Activated CD8-positive, alpha-beta memory T cell treated with anti-CD3 and anti-CD28 coated beads, Interleukin-2, amount 50 U/mL, for 24 hours (primary cell): ENCODE measurements around the gene ZNF574.
A peak's percentile ranks its signal among the peaks of the same experiment; 100 is the strongest.

Source experiments
- DNase-seq: peaks from one replicate; pipeline ENCODE4 v3.0.0-alpha.2; 2020; ENCODE audit errors: extremely low read depth

ZNF574 gene

DNA sequence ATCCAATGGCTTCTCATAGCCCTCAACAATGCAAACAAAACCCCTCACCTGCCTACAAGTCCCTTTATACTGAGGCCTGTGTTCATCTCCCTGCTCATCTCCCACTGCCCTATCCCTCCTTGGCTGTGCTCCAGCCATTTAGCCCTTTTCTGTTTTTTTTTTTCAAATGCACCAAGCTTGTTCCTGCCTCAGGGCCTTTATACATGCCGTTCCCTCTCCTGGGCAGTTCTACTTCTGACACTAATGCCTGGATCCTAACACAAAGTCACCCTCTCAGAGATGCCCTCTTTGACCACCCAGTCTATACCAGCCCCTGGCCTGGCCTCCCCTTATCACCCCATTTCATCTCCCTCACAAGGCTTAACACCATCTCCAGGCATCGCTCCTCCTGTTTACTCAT lies 26.9 kb downstream of the ZNF574 start:
- DNase-seq, result no peak

DNA sequence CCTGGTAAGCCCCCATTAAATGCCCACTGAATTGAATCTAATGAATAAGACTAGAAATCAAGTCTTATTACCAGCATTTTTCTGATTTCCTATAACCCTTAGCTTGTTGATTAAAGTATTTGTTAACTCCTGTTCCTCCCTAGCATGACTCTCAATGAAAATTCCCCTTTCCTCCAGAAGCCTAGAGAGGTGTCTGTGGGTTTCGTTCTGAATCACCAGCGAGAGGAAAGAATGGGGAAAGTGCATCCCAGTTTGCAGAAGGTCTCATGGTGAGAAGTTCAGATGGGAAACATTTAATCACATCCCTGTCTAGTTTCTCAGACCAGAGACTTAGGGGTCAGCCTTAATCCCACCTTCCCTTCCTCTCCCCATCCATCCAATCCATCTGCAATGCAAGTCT lies 29.4 kb downstream of the ZNF574 start:
- no peak for DNase-seq

DNA sequence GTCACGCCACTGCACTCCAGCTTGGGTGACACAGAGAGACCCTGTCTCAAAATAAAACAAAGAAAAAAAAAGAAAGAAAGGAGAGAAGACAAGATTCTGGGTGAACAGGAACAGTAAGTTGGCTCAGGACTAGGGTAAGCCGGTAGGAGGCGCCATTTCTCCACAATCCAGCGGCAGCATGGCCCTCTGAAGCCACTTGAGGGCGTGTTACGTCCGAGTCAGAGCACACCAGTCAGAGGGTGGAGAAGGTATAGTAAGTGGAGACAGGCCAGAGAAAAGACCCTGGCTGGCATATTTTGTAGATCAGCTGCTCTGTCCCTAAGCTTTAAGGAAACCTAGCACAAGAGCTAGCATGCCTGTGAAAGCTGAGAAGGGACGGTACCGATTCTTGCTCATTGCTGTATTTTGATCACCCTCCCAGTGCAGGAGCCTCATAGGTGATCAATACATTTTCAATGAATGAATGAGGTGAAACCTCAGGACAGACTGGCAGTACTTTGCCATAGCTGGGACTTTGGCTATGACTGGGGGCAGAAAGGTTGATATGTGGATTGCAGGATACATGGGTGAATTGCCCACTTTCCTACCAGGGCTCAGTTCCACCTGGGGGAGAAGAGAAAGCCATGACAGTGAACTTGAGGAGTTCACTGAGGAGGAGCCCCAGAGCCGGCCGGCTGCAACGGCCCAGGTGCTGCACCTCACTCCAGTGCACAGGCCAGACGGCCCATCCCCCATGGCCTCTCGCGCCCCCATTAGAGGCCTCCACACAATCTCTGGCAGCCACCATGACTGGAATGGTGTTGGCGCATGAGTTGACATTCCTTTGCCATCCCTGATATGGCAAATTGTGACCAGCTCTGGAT lies 32.8 kb downstream of the ZNF574 start:
- DNase-seq, result peak; percentile 73

GRCh38 chr19:42109896-42110295 lies 33.9 kb downstream of the ZNF574 start:
- no peak for DNase-seq

GRCh38 chr19:42110658-42111057 lies 34.7 kb downstream of the ZNF574 start:
- DNase-seq, result no peak

DNA sequence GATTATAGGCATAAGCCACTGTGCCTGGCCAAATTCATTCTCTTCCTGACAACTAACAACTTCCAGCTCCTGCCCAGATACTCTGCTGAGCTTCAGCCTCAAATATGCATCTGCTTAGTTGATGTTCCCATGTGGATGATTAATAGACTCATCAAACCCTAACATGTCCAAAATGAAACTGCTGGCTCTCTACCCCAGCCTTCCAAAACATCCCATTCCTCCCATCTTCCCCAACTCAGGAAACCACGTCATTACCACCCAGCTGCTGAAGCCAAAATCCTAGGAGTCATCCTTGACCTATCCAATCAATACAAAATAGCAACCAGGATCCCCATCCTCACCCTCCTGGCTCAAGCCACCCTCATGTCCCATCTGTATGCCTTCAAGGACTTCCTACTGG lies 35.4 kb downstream of the ZNF574 start:
- no peak for DNase-seq

DNA sequence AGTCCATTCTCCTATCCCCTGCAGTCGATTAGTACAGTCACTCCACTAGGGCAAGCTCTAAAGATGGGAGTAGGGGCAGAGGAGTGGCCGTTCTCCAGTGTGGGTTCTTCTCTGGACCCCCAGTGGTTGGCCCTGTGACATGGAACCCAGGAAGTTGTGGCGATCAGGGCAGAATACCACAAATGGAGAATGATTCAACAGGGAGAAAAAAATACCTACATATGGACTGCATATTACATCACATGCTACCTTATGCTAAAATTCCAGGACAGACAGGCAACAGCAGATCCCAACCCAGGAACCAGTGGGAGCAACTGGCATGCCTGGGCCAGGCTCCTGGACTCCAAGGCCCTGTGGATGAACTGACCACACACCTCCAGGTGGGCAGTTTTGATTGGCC lies 35.8 kb downstream of the ZNF574 start:
- no peak for DNase-seq

GRCh38 chr19:42113641-42114348 lies 37.8 kb downstream of the ZNF574 start:
- DNase-seq, result no peak

DNA sequence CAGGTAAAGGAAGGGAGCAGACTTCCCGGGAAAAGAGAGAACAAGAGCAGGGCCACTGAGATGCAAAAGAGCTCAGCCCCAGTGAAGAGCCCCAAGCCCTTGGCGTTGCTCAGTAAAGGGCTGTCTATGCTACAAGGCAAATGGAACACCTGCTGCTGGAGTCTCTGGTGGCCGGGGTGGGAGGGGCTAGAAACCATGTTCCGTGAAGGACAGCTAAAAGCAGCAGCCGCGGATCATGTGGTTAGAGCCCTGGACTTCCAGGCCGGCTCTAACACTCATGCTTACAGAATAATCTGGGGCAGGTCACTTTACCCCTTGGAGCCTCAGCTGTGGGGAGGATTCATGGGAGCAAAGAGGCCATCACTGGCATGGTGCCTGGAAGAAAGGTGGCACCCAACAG lies 38.4 kb downstream of the ZNF574 start:
- no peak for DNase-seq

- DNase-seq, result no peak
Measured at GRCh38 chr19:42115219-42115618, 39.3 kb downstream of the ZNF574 start.

GRCh38 chr19:42115705-42116104 lies 39.7 kb downstream of the ZNF574 start:
- no peak for DNase-seq

DNA sequence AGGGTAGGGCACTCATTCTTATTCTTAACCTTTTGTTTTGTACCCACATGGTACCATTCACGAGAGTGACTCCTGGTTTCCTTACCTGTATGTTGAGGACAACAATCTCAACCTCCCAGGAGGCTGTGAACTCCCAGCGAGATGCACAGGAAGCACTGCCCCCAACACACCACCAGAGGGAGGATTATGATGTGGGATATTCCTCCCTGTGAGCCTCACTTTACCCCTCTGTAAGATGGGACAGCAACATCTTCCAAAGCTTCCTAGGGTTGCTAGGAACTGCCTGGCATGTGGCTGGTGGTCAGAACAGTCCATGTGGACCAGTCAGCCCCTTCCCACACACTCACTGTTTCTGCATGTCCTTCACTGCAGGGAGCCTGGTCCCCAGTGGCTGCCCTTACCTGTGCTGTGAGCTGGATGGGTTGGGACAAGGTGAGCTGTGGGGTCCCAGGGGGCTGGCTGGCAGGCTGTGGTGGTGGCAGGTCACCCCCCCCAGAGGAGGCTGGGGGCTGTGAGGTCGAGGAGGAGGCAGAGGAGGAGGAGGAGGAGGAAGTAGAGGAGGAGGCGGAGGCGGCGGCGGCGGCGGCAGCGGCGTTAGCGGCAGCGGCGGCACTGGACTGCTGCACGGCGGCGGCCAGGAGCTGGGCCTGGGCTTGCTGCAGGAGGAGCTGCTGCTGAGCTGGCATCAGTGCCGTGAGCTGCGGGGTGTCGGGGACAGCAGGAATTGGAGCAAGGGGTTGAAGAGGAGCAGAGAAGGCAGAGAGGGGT lies 40.5 kb downstream of the ZNF574 start:
- no peak for DNase-seq

GRCh38 chr19:42117076-42117475 lies 41.1 kb downstream of the ZNF574 start:
- DNase-seq, result no peak

DNA sequence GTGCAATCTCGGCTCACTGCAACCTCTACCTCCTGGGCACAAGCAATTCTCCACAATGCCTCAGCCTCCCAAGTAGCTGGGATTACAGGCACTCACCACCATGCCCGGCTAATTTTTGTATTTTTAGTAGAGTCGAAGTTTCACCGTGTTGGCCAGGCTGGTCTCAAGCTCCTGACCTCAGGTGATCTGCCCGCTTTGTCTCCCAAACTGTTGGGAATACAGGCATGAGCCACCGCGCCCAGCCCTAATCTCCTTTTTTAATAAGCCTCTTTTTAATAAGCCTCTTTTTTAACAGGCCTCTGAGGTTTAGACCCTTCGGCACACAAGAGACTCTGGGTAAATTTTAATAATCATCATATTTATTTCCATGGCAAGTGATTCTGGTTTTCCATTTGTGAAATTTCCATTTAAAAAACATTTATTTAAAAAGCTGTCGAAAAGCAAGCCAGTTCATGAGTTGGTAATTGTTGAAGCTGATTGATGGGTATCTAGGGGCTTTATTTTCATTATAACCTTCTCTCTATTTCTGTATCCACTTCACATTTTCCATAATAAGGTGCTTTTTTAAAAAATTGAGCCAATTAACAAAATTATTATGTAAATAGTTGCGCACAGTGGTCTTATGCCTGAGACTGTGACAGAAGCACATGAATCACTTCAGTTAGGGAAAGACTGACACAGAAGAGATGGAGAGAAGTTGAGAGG lies 44.5 kb downstream of the ZNF574 start:
- DNase-seq, result no peak

DNA sequence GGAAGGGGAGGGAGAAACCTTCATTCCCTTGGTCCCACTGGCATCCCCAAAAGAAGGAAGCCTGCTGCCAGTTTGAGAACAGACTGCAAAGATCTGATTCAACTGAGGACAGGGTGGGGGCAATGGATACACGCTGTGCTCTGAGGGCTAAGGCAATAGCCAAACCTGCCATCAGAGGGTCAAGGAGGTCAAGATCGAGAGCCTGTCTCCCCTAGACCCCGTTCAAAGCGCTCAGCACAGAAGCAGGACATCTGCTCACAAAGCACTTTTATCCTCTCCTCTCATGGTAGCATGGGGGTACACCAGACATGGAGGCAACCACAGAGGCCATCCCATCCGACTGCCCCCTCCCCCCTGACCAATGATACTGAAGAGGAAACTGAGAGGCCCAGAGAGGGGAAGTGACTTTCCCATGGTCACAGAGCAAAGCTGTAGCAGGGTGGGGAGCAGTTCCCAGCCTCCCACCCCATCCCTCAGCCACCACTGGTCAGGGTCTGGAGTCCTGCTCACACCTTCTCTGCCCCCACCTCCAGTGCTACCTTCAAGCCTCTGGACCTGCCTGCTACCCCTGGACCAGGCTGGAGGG lies 45.2 kb downstream of the ZNF574 start:
- no peak for DNase-seq

GRCh38 chr19:42121656-42122069 lies 45.7 kb downstream of the ZNF574 start:
- DNase-seq, result peak; percentile 69

GRCh38 chr19:42122691-42123607 lies 47.0 kb downstream of the ZNF574 start:
- peak; percentile 56 for DNase-seq

DNA sequence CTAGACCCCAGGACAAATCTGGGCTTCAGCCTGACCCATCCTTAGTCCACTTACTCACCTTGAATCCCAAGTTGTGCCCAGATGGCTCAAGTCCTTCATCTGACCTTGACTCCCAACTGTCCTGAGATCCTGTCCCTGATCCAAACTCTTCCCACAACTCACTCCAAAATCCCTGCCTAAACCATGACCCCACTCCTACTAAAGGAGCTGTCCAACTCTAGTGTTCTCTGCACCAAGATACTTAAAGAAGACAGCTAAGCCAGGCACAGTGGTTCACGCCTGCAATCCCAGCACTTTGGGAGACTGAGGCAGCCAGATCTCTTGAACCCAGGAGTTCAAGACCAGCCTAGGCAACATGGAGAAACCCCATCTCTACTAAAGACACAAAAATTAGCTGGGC lies 47.8 kb downstream of the ZNF574 start:
- no peak for DNase-seq

- no peak for DNase-seq
Measured at GRCh38 chr19:42124386-42124901, 48.5 kb downstream of the ZNF574 start.

GRCh38 chr19:42125536-42125935 lies 49.6 kb downstream of the ZNF574 start:
- no peak for DNase-seq
